Measurements from ENCODE around the gene ZAP70.

Gene ZAP70

DNA sequence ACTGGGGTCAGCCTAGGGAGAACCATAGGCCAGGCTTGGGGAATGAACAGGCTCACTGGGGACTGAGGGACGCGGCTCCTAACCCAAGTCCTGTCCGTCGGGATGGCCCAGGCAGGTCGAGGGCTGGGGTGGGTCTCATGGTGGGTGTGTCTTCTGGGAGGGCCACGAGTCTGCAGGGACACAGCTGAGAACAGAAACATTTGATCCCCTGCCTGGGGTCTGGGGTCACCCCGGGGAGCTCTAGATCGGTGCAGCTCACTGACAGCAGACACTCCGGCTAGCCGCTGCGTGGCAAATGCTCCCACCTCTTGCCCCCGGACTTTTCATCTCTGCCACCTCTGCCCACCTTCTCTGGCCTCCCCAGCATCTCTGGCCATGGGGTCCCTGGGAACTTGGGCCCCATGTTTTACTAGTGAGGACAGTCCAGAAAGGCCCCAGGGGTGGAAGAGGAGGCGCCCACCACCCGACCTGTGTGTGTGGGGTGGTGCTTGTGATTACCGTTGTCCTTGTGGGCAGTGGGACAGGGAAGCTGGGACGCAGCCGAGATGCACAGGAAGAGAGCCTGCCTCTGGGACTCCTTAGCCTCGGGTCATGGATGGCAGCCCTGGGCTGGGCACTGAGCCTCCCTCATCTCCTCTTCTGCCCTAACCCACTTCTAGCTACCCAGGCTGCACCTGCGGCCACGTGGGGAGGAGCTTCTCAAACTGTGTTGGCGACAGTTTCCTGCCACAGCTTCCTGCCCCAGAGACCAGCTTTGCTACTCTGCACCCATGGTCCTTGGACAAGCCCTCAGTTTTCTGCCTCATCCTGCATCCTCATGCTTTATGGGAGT is 4.9 kb downstream of the ZAP70 start:
- DNase-seq, result peak; percentile 32 to 66 (median 60)

DNA sequence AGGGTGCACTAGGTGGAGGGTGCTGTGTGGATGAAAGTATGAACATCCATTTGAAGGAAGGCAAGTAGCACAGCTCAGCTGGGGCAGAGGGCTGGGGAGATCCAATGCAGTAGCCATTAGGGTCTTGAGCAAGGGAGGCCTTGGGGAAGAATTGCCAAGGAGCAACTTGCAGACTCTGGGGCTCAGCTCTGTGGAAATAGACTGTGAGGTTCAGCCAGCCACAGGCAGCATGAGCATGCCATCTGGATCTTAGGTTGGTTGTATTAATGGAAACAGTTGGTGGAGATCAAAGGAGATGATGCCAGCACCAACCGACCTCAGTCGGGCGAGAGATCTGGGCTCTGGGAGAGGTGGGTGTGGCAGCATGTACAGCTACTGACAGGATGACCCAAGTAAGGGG is 5.6 kb downstream of the ZAP70 start:
- DNase-seq, result peak in 1 of 6 experiments; percentile 27

DNA sequence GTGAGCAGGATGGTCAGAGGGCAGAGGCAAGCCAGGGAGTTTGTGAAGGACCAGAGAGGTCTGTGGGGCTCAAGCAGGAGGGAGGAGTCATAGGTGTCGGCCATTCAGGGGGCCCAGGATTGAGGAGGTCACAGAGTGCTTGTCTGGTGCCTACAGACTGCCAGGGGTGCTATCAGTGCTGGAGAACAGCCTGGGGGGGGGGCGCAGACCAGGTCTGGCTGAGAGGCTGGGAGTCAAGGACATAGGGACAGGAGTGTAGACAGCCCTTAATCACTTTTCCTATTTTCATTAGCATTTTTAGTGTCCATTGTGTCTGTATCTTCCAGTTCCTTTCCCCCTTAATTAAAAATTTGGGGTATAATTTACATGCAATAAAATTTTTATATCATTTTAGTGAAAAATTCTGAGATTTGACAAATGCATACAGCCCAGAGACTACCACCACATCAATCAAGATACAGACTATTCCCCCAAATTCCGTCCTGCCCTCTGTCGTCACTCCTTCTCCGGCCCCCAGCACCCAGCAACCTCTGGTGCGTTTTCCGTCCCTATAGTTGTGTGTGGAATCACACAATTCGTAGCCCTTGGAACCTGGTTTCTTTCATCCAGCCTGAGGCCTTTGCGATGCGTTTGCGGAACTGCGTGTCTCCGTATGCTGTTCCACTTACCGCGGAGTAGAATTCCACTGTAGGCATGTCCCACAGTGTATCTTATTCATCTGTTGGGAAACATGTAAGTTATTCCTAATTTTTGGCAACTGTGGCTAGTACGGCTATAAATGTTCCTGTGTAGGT is 6.2 kb downstream of the ZAP70 start:
- DNase-seq, result no peak

DNA sequence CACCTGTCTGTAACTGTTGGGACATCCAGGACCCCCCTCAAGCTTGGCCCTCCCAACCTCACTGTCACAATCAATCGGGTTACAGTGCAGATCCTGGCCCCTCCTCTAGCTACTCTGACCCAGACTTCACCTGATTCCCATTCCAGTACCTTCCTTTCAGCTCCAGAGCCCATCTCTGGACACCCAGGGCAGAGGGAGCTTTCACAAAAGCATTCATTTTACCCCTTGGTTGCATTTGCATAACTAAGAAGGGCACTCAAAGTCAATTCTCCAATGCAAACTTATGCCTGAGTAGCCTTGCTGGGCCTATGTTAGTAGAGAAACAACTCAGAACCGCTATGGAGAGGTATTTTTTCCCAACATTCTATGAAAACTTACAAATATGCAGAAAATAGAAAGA is 7.4 kb downstream of the ZAP70 start:
- DNase-seq, result no peak

DNA sequence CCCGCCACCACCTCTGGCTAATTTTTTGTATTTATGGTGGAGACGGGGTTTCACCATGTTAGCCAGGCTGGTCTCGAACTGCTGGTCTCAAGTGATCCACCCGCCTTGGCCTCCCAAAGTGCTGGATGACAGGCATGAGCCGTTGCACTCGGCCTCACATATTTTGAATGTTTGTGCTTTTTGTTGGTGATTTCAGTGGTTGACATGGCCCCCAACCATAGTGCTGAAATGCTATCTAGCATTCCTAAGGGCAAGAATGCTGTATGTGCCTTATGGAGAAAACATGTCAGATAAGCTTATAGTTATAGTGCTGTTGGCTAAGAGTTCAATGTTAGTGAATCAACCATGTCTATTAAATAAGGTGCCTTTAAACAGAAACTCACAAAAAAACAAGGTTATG is 8.9 kb downstream of the ZAP70 start:
- no peak for DNase-seq

DNA sequence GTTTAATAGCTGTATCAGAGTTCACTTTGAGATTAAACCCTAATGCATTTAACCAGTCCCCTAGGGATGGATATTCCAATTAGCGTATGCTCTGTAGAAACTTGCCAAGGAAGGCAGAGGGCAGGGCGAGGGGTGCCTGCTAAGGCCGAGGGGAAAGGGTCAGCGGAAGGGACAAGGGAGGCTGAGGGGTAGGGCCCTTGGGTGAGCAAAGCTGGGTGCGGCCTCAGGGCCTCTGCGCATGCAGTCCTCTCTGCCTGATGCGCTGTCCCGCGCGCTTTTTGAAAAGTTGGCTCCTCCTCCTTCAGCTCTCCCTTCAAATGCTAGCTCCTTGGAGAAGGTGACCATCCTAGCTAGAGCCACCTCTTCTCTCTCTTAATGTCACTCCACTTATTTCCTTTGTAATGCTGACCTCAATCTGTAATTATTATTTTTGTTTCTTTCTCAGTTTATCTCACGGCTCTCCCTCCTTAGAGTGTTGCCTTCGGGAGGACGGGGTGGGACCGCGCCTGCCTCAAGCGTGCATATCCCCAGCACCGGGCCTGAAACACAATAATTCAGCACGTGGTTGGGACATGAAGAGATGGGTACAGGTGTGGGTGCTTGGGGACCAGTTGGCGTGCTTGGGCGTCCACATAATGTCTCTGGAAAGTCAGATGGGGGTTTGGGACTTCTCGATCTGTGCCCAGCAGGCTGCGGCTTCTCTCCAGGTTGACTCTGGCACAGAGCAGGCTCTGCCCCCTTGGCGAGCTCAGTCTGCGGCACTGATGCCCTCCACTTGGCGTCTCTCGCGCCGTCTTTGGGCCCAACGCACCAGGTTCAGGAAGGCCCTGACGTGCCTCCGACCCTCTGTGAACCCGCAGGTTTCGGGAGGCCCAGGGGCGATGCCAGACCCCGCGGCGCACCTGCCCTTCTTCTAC is 10.0 kb downstream of the ZAP70 start:
- DNase-seq, result no peak

DNA sequence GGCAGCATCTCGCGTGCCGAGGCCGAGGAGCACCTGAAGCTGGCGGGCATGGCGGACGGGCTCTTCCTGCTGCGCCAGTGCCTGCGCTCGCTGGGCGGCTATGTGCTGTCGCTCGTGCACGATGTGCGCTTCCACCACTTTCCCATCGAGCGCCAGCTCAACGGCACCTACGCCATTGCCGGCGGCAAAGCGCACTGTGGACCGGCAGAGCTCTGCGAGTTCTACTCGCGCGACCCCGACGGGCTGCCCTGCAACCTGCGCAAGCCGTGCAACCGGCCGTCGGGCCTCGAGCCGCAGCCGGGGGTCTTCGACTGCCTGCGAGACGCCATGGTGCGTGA is 10.7 kb downstream of the ZAP70 start:
- DNase-seq, result no peak

DNA sequence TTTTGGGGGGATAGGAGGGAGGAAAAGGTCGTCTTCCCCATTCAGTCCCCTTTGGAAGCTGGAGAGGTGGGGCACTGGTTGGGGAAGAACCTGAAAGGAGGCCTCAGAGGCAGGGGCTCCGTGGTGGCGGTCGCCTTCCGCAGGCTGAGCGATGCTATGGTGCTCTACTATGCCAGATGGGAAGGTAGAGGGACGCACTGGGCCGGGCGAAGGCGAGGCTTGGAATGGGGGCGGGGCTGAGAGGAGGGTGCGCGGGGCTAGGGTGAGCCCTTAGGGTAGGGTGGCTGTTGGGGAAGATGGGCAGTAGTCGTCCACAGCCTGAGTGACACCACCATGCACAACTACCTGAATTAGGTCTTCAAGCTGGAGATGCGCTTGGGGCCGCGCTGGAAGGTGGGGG is 11.1 kb downstream of the ZAP70 start:
- DNase-seq, result no peak

DNA sequence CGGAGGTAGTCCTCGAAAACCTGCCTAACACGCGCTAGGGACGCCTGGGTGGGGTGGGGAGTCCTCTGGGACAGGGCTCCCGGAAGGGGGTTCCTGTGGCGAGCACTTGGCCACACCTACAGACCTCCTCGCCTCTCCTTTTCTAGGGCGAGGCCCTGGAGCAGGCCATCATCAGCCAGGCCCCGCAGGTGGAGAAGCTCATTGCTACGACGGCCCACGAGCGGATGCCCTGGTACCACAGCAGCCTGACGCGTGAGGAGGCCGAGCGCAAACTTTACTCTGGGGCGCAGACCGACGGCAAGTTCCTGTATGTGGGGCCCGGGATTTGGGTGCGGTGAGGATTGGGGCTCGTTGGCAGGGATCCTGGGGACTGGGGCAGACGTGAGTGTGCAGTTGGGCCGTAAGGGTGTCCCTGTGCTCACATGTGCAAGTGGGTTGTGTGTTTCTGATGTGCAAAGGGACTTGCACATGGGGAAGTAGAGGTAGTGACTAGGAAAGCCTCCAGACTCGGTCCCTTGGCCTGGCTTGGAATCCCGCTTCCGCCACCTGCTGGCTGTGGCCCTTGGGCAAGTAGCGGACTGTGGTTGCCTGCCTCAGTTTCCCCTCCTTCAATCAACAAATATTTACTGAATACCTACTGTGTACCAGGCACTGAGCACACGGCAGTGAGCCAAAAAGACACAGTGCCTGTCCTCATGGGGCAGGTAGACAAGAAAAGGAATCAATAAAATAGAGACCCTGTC is 11.7 kb downstream of the ZAP70 start:
- DNase-seq, result no peak

DNA sequence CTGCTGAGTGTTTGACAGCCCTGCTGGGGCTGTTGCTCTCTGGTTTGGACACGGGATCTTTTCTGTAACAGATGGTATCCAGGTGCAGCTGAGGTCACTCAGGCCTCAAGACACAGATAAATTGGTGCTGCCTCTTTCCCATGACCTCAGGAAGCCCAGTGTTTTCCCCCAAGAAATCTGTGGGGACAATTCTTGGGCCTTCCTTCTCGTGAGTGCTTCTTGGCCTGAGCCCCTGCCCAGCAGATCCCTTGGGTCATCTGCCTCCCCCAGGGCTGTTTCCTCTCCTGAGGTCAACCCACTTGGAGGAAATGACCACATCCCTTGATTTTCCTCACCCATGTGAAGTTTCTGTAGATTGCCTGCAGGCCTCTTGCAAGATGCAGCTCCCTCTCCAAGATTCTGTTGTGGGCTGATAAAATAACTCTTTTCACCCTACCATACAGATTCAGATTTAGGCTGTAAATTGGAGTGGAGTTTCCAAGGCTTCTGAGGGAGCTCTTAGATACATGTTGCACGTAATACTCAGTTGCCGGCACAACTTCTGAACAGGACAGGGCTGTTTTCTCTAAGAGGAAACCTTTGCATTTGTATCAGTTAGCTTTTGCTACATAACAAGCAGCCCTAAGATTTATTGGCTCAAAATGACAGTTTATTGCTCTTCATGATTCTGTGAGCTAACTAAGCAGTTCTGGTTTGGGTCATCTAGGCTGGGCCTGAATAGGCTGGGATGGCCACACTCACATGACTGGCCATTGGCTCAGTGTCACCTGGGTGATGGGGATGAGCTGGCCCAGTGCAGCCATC is 13.1 kb downstream of the ZAP70 start:
- no peak for DNase-seq

DNA sequence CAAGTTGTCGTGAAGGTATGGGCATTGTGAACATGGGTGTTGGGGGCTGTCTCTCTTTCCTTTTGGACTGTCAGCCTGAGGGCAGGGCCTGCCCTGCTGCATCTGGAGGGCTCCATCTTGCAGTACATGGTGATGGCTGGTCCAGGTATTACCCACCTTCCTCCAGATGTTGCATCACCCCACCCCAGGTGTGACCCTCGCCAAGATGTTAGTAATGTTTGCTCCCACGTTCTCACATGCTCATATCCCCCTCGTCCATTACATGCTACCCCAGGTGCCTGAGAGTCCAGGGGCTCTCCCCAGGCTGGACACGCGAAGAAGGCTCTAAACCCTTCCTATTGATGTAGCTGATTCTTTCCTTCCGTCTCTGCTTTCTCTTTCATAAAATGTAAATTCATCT is 13.9 kb downstream of the ZAP70 start:
- DNase-seq, result no peak

DNA sequence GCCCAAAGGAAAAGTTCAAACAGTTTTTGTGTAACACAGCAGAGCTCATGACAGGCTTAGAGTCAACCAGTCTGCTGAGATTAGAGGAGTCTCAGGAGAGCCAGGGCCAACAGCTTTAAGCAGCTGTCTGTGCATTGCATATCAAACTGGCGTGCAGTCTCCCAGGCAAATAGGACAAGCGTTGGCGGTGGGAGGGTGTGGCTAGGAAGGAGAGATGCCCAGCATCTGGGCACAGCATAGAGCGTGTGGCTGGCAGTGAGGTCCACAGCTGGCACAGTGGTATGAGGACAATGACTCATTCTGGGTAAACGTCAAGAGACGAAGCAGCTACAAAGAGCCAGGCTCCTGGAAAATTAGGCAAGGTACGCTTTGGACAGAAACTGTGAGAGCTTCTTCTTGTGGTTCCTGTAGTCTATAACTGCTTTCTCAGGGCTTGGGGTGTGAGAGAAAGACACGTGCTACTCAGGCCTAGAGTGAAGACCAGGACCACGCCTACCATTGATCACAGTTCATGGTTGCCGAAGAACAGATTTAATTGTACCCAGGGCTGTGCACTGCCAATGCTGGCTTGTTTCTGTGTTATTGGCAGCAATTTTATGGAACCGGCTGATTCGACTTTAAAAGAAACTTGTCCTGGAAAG is 14.8 kb downstream of the ZAP70 start:
- no peak for DNase-seq

DNA sequence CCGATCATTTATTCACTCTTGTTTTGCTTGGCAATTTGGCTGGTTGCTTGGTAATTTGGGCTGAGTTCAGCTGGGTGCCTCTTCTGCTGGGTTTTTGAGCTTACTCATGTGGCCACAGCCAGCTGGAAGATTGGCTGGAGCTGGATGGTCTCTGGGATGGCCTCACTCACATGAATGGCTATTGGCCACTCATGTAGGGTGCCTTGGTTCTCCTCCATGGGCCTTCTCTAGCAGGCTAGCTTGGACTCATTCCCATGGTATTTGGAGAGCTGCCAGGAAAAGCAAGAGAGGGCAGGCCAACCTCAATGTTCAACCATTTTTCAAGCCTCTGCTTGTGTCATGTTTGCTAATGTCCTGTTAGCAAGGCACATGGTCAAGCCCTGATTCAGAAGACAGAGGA is 16.9 kb downstream of the ZAP70 start:
- DNase-seq, result no peak

DNA sequence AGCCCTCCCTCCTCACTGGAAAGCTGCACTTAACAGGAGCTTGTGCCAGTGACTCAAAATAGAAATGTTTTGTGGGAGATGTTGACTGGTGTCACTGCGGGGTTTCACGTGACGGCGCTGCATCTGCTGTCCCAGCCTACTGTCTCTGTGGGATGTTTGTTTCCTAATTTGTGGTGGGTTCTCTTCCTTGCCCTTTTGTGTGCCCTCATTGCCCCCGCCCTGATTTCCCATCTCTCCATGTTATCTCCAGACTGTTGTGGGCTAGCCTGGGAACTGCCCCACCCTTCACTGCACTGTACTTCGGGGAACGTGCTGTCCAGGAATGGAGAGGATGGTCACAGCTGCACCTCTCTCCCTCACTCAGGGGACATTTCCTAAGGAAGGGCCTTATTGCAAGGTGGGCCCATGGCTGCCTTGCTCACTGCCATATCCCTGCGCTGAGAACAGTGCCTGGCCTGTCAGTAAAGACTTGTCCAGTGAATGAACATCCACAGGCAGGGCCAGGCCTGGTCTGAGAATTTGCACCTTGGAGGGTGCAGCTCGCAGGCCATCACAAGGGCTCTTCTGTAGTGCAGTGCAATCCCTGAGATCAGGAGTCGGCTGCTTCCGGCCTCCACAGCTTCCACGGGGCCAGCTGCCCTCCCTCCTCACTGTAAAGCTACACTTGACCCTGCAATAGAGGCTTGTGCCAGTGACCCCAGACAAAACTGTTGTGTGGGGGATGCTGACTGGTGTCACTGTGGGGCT is 18.1 kb downstream of the ZAP70 start:
- no peak for DNase-seq

DNA sequence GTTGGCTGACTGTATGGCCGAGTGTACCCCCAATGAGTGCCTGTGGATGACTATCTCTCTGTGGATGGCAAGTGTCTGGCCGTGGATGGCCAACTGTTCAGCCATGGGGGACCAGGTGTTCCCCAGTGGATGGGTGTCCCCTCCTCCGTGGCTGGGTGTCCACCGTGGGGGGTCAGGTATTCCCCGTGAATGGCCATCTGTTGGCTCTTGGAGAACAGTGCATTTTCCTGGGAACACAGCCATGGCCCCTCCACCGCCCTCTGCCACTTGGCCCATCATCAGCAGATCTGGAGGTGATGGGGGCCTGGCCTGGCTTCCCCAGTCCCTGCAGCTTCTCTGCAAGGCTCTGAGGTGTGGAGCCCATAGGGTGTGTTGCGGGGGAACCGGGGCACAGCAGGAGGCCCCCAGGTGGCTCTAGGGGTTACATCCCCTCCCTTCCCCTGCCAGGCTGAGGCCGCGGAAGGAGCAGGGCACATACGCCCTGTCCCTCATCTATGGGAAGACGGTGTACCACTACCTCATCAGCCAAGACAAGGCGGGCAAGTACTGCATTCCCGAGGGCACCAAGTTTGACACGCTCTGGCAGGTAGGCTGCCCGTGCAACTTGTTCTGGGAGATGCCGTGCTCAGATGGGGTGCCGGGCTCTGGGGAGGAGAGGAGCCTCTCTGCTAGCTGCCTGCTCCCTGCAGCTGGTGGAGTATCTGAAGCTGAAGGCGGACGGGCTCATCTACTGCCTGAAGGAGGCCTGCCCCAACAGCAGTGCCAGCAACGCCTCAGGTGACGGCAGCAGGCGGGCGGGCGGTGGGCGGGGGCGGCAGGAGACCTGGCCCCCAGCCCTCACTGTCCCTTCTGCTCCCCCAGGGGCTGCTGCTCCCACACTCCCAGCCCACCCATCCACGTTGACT is 19.3 kb downstream of the ZAP70 start:
- DNase-seq, result no peak

DNA sequence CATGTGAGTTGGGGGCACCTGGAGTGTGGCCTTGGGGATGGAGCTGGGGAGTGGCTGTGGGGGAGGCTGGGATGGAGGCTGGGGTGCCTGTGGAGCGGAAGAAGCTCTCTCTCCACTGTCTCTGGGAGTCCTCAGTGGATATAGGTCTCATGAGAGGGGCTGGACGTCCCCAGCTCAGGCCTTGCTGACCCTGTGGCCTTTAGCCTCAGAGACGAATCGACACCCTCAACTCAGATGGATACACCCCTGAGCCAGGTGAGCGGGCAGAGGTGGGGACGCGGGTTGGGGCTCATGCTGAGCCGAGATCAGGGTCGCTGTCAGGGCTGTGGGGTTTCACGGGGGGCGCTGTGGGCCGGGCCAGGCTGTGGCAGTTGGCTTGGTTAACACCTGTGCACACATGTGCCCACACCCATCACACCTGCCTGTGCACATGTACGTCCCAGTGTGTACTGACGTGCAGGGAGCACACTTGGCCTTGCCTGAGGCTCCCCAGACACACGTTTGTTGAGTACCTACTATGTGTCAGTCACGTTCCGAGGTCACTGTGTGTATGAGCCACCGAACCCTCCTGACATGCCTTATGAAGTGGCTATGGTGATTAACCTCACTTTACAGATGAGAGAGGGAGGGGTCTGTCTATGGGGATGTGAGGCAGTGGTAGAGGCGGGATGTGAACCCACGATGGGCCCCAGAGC is 20.1 kb downstream of the ZAP70 start:
- no peak for DNase-seq

DNA sequence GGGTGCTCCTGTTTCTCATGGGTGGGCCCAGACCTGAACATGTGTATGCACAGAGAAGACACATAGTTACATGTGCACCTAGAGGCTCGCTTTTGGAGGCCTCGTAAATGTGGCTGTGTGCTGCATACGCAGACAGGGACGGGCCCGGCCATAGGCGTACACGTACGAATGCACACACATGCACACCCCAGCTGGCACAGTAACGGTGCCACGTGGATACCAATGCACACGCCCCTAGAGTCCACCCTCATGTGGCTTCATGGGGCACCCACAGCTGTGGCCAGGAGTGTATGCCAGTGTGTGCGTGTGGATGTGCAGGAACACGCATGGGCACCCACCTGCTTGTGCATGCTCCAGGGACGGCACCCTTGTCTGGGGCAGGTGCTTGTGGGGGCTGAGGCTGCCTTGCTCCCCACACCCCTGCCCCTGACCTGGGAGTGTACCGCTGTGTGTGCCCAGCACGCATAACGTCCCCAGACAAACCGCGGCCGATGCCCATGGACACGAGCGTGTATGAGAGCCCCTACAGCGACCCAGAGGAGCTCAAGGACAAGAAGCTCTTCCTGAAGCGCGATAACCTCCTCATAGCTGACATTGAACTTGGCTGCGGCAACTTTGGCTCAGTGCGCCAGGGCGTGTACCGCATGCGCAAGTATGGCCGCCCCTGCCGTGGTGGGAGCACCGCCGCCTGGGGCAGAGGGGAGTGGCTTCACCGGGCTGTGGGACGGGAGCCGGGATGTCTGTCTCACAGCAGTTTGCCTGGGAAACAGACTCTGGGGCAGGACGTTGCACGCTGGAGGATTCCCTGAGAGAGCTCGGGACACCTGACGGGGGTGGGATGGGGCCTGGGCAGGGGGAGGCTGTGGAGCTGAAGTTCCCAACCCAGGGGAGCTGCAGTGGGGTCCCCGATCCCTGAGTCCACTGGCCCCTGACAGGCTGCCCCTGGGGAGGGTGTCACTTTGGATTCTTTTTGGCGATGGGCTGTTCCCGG is 21.0 kb downstream of the ZAP70 start:
- DNase-seq, result no peak

Data from stimulated activated naive CD4-positive, alpha-beta T cell (primary cell).